Raji (cell line): ENCODE results near the gene APOC4.

Experiments
- POLR2A ChIP-seq: IDR thresholded peaks from 2 replicates; pipeline ENCODE4 v1.6.1; 2011; ENCODE audit warnings: low read depth, low read length, control low read depth; ENCODE audit not compliant: insufficient read depth

APOC4 gene

DNA sequence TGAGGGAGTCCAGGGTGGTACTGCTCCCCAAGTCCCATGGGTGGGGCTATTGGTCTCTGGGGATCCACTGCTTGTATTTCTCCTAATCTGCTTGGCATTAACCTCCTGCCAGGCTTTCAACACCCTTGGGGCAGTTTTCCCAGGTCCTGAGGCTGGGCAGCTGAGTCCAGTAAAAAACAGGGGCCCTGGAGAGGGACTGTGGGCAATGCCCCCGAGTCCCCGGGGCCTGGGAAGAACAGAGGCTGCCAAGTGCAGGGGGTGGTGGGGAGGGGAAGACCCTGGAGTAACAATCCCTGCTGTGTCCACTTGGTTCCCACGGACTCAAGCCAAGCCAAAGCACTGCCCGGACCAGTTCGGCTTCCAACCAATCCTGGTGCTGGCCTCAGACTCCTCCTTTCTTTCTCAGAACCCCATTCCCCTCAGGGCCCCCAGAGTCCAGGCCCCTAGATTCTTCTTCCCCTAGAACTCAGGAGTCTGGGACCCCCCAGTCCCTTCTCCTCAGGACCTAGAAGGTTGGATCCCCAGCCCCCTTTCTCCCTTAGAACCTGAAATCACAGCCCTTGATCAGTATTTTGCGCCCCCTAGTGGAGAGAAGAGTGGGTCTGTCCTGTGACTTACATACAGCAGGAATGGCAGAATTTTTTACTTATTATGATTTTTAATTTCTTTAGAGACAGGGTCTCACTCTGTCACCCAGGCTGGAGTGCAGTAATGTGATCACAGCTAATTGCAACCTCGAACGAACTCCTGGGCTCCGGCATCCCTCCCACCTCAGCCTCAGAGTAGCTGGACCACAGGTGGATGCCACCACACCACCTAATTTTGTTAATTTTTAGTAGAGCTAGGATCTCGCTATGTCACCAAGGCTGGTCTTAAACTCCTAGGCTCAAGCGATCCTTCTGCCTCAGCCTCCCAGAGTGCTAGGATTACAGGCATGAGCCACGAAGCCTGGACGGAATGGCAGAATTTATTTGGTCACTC, 9.4 kb downstream of the APOC4 start:
- TF ChIP-seq POLR2A: no peak

DNA sequence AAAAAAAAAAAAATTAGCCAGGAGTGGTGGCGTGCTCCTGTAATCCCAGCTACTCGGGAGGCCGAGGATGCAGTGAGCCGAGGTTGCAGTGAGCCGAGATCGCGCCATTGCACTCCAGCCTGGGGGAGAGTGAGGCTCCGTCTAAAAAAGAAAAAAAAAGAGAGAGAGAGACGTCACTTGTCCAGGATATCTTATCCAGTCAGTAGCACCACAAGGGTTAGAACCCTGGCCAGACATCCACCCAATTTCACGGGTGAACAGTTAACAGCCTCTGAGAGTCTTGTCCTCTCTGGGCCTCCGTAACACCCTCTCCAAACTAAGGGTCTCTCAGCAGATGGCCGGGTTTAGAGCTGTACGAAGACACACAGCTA, 12.2 kb downstream of the APOC4 start:
- no peak for TF ChIP-seq POLR2A

DNA sequence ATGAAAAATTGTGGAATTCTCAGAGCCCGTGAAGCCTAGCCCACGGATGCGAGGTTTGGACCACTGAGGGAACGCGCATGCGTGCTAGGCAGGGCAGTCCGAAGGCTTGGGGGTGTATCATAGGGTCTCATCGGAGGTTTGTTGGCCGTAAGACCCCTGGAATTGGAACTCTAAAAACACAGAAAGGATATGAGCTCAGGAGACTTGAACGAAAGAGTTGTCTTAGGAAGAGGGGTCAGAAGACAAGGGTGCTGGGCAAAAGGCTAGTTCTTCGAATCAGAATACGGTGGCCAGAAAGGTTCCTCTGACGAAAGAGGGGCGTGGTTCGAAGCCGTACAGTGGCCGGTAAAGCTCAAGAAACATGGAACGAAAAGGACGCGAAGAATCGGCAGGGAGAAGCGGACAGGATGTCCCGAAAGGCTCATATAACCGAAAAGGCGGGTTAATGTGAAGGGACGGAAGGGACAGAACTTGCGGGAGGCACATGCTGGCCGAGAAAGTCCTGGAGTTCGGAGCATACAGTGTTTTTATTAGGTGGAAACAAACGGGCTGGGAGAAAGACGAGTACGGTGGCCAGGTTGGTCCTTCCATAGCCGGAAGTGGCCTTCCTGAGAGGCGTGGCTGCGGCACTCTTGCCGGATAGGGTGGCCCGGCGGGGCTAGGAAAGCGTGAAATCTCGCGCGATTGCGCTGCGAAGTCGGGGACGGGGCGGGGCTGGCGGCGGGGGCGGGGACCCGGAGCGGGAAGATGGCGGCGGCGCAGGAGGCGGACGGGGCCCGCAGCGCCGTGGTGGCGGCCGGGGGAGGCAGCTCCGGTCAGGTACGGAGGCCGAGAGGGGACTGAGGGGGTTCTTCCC, 12.8 kb downstream of the APOC4 start, which contains the start of gene CLPTM1:
CLPTM1 (plus strand) TSS at position 732 of the 856 bp plus-strand sequence; CDS start at position 748, 16 bp downstream.
- peak; percentile 93 for TF ChIP-seq POLR2A

DNA sequence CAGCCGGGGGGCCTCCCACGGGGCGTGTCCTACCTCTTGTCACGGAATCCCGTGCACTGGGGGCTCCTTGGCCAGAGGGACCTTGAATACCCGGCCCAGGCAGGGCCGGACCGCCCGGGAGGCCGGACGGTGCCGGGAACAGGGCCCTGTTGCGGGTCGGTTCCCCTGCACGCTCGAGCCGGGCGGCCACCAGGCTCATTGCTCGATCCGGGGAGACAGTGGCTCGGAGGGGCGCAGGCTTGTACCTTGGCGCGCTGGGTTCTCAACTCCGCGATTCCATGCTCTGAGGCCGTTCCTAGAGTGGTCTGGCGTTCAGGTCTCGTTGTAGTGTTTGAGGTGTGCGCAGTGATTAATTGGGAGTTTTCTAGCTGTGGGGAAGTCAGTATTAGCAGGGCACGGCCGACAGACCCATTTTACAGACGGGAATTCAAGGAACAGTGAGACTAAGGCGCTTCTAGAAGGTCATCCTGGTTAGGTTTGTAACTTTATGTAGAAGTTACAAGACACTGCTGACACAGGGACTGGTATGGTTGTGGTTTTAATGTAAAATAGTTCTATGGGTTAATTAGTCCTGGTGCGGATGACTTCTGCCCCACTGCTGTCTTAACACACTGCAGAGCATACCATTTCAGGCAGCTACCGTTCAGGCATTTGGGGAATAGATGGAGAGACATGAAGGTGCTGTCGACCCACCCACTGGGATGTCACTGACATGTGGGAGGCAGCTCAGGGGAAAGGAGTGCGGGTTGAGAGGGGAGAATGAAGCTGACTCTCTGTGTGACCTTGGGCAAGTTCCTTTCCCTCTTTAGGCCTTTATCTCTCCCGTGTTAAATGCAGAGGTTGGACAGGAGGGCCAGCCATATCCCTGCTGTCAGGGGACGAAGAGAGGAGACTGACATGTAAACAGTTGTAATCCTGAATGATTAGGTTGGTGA, 13.7 kb downstream of the APOC4 start:
- TF ChIP-seq POLR2A: no peak

DNA sequence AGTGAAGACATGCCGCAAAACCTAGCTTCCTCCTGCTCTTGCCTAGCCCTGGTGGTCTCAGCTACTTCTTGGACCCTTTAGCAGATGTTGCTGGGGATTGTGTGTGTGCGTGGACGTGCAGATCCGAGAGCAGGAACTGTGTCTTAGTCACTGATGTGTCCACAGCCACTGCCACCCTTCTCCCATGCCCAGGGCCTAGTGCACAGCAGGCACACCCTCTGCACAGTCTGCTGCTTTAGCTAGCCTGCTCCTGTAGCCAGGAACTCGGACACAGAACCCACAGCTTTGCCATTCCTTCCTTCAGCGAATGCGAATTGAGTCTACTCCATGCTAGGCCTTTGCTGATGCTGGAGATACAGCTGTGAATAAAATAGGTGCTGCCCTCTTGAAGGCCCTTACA, 15.5 kb downstream of the APOC4 start:
- TF ChIP-seq POLR2A: no peak

DNA sequence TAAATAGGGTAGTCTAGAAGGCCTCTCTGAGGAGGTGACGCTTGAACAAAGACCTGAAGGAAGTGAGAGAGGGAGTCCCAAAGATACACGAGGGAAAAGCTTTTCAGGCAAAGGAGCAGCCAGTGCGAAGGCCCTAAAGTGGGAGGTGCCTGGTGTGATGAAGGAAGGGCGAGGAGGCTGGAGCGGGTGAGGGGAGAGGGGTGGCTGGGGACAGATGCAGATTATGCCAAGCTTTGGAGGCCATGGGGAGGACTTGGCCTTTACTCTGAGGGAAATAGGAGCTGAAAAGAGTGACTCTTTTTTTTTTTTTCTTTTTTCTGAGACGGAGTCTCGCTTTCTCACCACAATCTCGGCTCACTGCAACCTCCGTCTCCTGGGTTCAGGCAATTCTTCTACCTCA, 16.1 kb downstream of the APOC4 start:
- TF ChIP-seq POLR2A: no peak

DNA sequence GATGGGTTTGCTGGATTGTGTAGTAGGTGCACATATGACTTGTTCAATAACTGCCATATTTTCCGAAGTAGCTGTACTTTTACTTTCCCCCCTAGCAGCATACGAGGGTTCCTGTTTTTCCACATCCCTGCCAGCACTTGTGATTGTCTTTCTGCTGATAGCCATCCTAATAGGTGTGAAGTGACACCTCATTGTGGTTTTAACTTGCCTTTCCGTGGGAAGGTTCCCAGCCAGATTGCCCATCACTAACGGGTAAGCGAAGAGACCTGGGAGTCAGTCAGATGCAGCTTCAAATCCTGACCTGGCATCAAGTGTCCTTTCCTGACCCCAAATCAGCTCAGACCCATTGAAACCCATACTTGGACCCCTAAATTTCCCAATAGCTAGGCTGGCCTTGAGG, 17.7 kb downstream of the APOC4 start:
- TF ChIP-seq POLR2A: no peak

DNA sequence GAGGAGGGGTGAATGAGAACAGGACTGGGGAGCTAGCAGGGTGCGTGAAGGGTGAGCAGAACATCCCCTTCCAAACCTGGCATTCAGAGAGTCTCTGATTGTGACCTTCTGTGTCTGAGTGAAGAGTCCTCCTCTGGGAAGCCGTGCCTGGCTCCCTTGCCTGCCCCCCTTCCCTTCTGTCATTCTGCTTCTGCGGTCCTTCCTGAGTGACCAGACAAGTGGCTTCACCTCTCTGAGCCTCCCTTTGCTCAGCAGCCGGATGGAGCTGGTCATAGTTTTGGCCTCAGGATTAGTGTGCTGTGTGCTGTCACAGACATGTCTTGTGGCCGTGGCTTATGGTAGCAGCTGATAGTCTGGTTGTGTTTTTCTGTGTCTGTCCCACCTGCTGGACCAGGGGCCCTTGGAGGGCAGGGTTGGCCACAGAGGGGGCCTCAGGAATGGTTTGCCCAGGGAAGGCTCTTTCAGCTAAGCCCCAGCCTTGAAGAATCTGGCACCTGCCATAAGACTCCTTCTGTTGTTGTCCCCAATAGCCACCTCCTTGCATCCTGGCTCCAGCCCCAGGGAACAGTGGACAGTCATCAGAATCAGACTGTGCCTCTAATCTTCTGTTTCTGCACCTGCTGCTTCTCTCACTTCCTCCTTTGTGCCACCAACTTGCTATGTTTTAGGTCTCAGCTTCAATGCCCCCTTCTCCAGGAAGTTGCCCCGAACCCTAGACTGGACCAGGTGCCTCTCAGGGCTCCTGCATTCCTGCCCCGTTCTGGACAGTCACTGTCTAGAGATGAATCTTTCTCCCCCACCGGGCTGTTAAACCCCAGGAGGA, 19.1 kb downstream of the APOC4 start:
- no peak for TF ChIP-seq POLR2A

DNA sequence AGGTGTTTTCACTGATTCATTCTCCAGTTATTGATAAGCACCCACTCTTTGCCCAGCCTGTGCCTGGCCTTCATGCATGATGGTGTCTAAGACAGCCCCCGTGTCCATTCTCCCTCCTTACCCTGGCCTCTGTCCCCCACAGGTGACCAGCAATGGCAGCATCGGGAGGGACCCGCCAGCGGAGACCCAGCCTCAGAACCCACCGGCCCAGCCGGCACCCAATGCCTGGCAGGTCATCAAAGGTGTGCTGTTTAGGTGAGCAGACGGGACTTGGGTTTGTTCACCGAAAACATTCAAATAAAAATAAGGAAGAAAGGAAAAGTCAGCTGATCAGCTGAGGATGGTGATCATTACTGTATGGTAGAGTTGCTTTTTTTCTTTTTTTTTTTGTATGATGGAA, 19.8 kb downstream of the APOC4 start:
- TF ChIP-seq POLR2A: no peak

DNA sequence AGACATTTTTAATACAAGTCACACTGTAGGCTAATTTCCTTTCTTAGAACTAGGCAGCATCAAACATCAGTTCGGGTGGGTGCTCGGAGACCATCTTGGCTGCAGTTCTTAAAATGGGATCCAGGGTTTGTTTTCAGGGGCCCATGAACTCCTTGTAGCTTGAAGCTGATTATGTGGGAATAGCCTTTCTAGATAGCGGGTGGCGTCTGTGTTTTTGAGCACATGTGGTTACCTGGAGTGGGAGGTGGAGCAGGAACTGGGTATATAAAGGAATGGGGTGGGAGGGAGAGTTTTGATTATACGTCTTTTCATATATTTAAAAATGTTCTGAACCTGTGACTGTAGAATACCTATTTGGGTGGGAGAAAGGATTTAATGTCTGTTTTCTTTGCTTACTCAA, 26.1 kb downstream of the APOC4 start:
- TF ChIP-seq POLR2A: no peak

DNA sequence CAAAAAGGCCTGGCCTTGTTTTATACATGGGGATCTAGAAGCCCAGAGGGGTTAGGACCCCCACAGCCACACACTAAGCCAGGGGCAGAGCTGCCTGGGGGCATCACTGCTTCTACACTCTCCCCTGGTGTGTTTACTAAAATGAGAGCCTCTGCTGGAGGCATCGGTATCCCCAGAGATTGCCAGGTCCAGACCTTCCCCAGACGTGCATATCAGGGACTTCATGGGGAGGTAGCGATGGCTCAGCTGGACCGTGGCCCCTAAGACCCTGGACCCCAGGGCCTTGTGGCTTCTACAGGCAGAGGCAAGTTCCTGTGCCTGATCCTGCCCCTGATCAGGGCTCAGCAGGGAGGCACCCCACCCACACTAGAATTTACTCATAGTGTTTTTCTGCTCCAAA, 26.6 kb downstream of the APOC4 start:
- no peak for TF ChIP-seq POLR2A

DNA sequence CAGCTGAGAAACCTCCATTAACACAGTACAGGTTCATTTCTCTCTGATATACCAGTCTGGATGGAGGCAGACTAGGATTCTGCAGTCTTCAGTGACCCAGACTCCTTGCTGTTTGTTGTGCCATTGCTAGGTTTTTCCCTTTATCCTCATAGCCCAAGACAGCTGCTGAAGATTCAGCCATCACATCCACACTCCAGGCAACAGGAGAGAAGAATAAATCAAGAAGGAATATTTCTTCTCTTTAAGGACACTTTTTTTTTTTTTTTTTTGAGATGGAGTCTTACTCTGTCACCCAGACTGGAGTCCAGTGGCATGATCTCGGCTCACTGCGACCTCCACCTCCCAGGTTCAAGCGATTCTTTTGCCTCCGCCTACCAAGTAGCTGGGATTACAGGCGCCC, 27.4 kb downstream of the APOC4 start:
- TF ChIP-seq POLR2A: no peak

DNA sequence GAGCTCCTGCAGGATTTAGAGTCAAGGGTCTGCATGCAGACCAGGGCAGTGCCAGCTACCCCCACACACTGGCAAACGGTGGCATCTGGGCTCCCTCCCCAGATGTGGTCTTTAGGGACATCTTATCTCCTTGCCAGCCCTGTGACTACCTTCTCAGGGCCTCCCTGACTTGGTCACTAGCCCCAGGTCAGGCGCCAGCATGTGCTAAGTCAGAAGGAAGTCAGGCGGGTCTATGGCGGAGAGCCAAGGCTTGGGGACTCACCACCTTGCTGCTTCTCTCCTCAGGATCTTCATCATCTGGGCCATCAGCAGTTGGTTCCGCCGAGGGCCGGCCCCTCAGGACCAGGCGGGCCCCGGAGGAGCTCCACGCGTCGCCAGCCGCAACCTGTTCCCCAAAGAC, 30.8 kb downstream of the APOC4 start:
- no peak for TF ChIP-seq POLR2A
